MM.1S (cell line): ENCODE data around the gene AGAP1.

Source experiments
- CTCF ChIP-seq: fragments of 300-600 bp; sonication (generic); IDR thresholded peaks from 2 replicates; pipeline ENCODE4 v1.5.1; 2016; ENCODE audit warnings: antibody characterized with exemption, low read length, mixed read lengths
- EZH2 ChIP-seq: fragments of 300-600 bp; sonication (generic); optimal IDR thresholded peaks from 2 replicates; pipeline ENCODE3; 2017; ENCODE audit warnings: low read depth, mild to moderate bottlenecking, antibody characterized with exemption, low read length, mixed read lengths

- TF ChIP-seq EZH2 = no peak
- TF ChIP-seq CTCF = no peak
Observed at GRCh38 chr2:235960011-235960715, 466.3 kb downstream of the AGAP1 start.
